Measurements from ENCODE around the gene IFFO2.

IFFO2 gene

GRCh38 chr1:18928985-18929384, 27.5 kb downstream of the IFFO2 start:
- Histone ChIP-seq H3K27ac (ENCODE audit: low read depth, low read length) (no peak overlapping the region), H3K4me3 (ENCODE audit: low read depth in 1 of 2, low read length in 2 of 2) (no peak overlapping the region), H3K36me3 (ENCODE audit: control insufficient read depth in 1 of 2, insufficient read depth in 2 of 2, low read length in 2 of 2) (no peaks in the 10 kb centered on the region), H3K9me3 (ENCODE audit: control insufficient read depth in 1 of 2, low read length in 2 of 2) (no peaks in the 10 kb centered on the region), H3K4me1 (ENCODE audit: control insufficient read depth in 1 of 2, insufficient read depth in 2 of 2, low read length in 2 of 2) (peaks cover 20 to 43% of the 10 kb centered on the region in 2 donors), H3K9ac (ENCODE audit: low read depth in 1 of 2, low read length in 2 of 2) (no peak overlapping the region), H3K27me3 (ENCODE audit: control insufficient read depth in 1 of 2, insufficient read depth in 2 of 2, low read length in 2 of 2) (no peaks in the 10 kb centered on the region)

DNA sequence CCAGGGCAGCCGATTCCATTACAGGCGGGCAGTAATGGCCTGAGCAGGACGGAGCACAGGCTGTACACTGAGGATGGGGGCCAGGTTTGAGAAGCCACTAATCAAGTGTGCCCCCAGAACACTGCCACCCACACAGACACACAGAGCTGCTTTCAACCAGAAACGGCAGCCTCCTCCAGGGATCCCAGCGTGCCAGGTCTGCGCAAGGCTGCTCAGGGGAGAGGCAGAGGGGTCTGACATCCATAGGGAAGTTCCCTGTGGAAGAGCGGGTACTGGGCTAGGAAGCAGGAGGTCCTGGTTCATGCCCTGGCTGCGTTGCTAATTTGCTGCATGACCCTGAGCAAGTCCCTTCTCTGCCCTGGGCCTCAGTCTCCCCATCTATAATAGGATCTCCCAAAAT, 28.1 kb downstream of the IFFO2 start:
- Histone ChIP-seq H3K9me3 (ENCODE audit: control insufficient read depth in 1 of 2, low read length in 2 of 2) (no peaks in the 10 kb centered on the region), H3K27me3 (ENCODE audit: control insufficient read depth in 1 of 2, insufficient read depth in 2 of 2, low read length in 2 of 2) (no peaks in the 10 kb centered on the region), H3K9ac (ENCODE audit: low read depth in 1 of 2, low read length in 2 of 2) (no peak overlapping the region), H3K4me3 (ENCODE audit: low read depth in 1 of 2, low read length in 2 of 2) (no peak overlapping the region), H3K4me1 (ENCODE audit: control insufficient read depth in 1 of 2, insufficient read depth in 2 of 2, low read length in 2 of 2) (peaks cover 20 to 49% of the 10 kb centered on the region in 2 donors), H3K27ac (ENCODE audit: low read depth, low read length) (no peak overlapping the region), H3K36me3 (ENCODE audit: control insufficient read depth in 1 of 2, insufficient read depth in 2 of 2, low read length in 2 of 2) (no peaks in the 10 kb centered on the region)

DNA sequence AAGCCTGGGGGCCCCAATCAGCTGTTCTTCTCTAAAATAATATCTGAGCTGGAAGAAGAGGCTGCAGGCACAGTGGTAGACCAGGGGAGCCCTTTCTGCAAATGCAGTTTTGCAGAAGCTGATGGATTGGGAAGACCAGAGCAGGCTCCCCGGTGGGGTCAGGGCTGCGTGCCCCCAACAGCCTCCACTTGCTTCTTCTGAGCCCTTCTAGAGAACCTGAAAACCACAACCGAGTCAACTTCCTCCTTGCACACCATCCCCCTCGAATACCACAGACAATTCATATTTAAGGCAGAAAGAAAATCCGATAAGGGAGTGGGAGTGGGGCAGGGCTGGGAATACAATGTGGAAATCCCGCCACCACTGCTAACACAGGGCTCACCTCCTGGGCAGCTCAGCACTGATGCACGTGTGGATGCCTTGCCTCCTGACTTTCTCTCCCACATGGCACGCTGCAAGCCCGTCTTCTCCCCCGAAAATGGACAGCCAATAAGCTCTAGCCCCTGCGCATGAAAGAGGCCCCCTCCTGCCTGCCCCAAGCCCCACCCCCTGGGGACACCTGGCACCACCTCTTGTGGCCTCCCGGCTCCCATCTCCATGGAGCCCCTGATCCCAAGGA, 28.7 kb downstream of the IFFO2 start:
- Histone ChIP-seq H3K9ac (ENCODE audit: low read depth in 1 of 2, low read length in 2 of 2) (no peak overlapping the region), H3K27ac (ENCODE audit: low read depth, low read length) (no peak overlapping the region), H3K9me3 (ENCODE audit: control insufficient read depth in 1 of 2, low read length in 2 of 2) (no peaks in the 10 kb centered on the region), H3K27me3 (ENCODE audit: control insufficient read depth in 1 of 2, insufficient read depth in 2 of 2, low read length in 2 of 2) (no peaks in the 10 kb centered on the region), H3K36me3 (ENCODE audit: control insufficient read depth in 1 of 2, insufficient read depth in 2 of 2, low read length in 2 of 2) (no peaks in the 10 kb centered on the region), H3K4me3 (ENCODE audit: low read depth in 1 of 2, low read length in 2 of 2) (peak overlapping the region; percentile 7 to 38), H3K4me1 (ENCODE audit: control insufficient read depth in 1 of 2, insufficient read depth in 2 of 2, low read length in 2 of 2) (peaks cover 22 to 50% of the 10 kb centered on the region in 2 donors)

- Histone ChIP-seq H3K9ac (ENCODE audit: low read depth in 1 of 2, low read length in 2 of 2) (peak overlapping the region; percentile 29 to 57), H3K4me1 (ENCODE audit: control insufficient read depth in 1 of 2, insufficient read depth in 2 of 2, low read length in 2 of 2) (peaks cover 24 to 53% of the 10 kb centered on the region in 2 donors), H3K27me3 (ENCODE audit: control insufficient read depth in 1 of 2, insufficient read depth in 2 of 2, low read length in 2 of 2) (no peaks in the 10 kb centered on the region), H3K4me3 (ENCODE audit: low read depth in 1 of 2, low read length in 2 of 2) (peak overlapping the region; percentile 38), H3K9me3 (ENCODE audit: control insufficient read depth in 1 of 2, low read length in 2 of 2) (no peaks in the 10 kb centered on the region), H3K27ac (ENCODE audit: low read depth, low read length) (peak overlapping the region; percentile 58), H3K36me3 (ENCODE audit: control insufficient read depth in 1 of 2, insufficient read depth in 2 of 2, low read length in 2 of 2) (no peaks in the 10 kb centered on the region)
Observed at GRCh38 chr1:18927082-18927653, 29.3 kb downstream of the IFFO2 start.

DNA sequence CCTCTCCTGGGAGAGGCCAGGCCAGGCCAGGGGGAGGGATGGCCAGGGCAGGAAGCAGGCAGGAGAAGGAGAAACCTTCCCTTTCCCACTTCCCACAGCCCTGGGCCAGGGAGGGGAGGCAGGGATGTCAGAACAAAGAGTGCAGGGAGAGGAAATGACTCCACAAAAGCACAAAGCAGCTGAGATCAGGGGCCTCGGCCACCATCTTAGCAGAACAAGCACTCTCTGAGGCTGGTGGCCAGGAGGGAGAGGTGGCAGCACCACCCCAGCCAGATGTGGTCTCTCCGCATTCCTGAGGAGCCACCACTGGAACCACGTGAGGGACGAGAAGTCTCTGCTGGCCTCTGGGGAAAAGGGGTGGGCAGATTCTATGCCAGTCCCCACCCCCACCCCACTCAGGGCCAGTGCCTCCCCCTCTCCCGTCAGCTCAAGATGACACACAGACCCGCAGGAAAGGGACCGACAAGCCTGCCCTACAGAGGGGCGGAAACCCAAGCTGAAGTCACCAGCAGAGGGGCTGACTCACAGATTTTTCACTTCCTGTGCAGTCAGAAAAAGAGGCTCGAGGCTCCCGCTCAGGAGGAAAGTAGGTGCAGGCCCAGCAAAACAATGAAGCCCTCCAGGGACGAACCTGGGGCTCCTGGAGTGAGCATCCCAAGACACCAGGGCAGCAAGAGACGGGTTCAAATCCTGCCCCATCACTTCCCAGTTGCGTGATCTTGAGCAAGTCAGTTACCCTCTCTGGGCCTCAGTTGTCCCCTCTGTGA, 30.0 kb downstream of the IFFO2 start:
- Histone ChIP-seq H3K27me3 (ENCODE audit: control insufficient read depth in 1 of 2, insufficient read depth in 2 of 2, low read length in 2 of 2) (no peaks in the 10 kb centered on the region), H3K36me3 (ENCODE audit: control insufficient read depth in 1 of 2, insufficient read depth in 2 of 2, low read length in 2 of 2) (no peaks in the 10 kb centered on the region), H3K9me3 (ENCODE audit: control insufficient read depth in 1 of 2, low read length in 2 of 2) (no peaks in the 10 kb centered on the region), H3K4me3 (ENCODE audit: low read depth in 1 of 2, low read length in 2 of 2) (peak overlapping the region; percentile 38), H3K9ac (ENCODE audit: low read depth in 1 of 2, low read length in 2 of 2) (peak overlapping the region; percentile 29 to 57), H3K27ac (ENCODE audit: low read depth, low read length) (peak overlapping the region; percentile 74), H3K4me1 (ENCODE audit: control insufficient read depth in 1 of 2, insufficient read depth in 2 of 2, low read length in 2 of 2) (peaks cover 24 to 53% of the 10 kb centered on the region in 2 donors)

GRCh38 chr1:18925279-18925678, 31.2 kb downstream of the IFFO2 start:
- Histone ChIP-seq H3K27me3 (ENCODE audit: control insufficient read depth in 1 of 2, insufficient read depth in 2 of 2, low read length in 2 of 2) (no peaks in the 10 kb centered on the region), H3K9ac (ENCODE audit: low read depth in 1 of 2, low read length in 2 of 2) (no peak overlapping the region), H3K36me3 (ENCODE audit: control insufficient read depth in 1 of 2, insufficient read depth in 2 of 2, low read length in 2 of 2) (no peaks in the 10 kb centered on the region), H3K4me1 (ENCODE audit: control insufficient read depth in 1 of 2, insufficient read depth in 2 of 2, low read length in 2 of 2) (peaks cover 24 to 53% of the 10 kb centered on the region in 2 donors), H3K4me3 (ENCODE audit: low read depth in 1 of 2, low read length in 2 of 2) (no peak overlapping the region), H3K9me3 (ENCODE audit: control insufficient read depth in 1 of 2, low read length in 2 of 2) (no peaks in the 10 kb centered on the region), H3K27ac (ENCODE audit: low read depth, low read length) (no peak overlapping the region)

- Histone ChIP-seq H3K9ac (ENCODE audit: low read depth in 1 of 2, low read length in 2 of 2) (no peak overlapping the region), H3K27me3 (ENCODE audit: control insufficient read depth in 1 of 2, insufficient read depth in 2 of 2, low read length in 2 of 2) (no peaks in the 10 kb centered on the region), H3K27ac (ENCODE audit: low read depth, low read length) (no peak overlapping the region), H3K36me3 (ENCODE audit: control insufficient read depth in 1 of 2, insufficient read depth in 2 of 2, low read length in 2 of 2) (no peaks in the 10 kb centered on the region), H3K4me3 (ENCODE audit: low read depth in 1 of 2, low read length in 2 of 2) (no peak overlapping the region), H3K9me3 (ENCODE audit: control insufficient read depth in 1 of 2, low read length in 2 of 2) (no peaks in the 10 kb centered on the region), H3K4me1 (ENCODE audit: control insufficient read depth in 1 of 2, insufficient read depth in 2 of 2, low read length in 2 of 2) (peaks cover 18 to 51% of the 10 kb centered on the region in 2 donors)
Observed at GRCh38 chr1:18924221-18924691, 32.2 kb downstream of the IFFO2 start.

DNA sequence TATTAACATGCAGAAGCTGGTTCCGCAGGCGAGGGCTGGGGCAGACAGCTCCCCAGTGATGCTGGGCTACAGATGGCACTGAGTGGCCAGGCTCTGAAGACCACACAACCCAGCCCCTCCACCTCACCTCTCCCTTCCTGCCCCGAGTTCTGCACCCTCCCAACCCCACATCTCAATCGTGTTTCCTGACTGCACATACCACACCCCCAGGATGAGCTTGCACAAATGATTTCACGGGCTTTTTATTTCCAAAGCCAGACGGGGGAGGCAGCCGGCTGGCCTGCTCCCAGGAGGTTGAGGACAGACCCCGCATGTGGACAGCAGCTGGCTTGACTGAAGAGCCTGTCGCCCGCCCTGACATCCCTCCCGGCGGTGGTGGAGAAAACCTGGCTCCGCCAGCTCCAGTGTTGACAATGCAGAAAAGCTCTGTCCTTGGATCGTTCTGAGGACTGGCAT, 32.7 kb downstream of the IFFO2 start:
- no peaks in the 10 kb centered on the region for H3K27me3 ChIP-seq (ENCODE audit: control insufficient read depth in 1 of 2, insufficient read depth in 2 of 2, low read length in 2 of 2)
- H3K9ac ChIP-seq (ENCODE audit: low read depth in 1 of 2, low read length in 2 of 2) = no peak overlapping the region
- no peaks in the 10 kb centered on the region for H3K9me3 ChIP-seq (ENCODE audit: control insufficient read depth in 1 of 2, low read length in 2 of 2)
- no peak overlapping the region for H3K4me3 ChIP-seq (ENCODE audit: low read depth in 1 of 2, low read length in 2 of 2)
- H3K36me3 ChIP-seq (ENCODE audit: control insufficient read depth in 1 of 2, insufficient read depth in 2 of 2, low read length in 2 of 2) = no peaks in the 10 kb centered on the region
- H3K27ac ChIP-seq (ENCODE audit: low read depth, low read length) = no peak overlapping the region
- peaks cover 17 to 47% of the 10 kb centered on the region in 2 donors for H3K4me1 ChIP-seq (ENCODE audit: control insufficient read depth in 1 of 2, insufficient read depth in 2 of 2, low read length in 2 of 2)

DNA sequence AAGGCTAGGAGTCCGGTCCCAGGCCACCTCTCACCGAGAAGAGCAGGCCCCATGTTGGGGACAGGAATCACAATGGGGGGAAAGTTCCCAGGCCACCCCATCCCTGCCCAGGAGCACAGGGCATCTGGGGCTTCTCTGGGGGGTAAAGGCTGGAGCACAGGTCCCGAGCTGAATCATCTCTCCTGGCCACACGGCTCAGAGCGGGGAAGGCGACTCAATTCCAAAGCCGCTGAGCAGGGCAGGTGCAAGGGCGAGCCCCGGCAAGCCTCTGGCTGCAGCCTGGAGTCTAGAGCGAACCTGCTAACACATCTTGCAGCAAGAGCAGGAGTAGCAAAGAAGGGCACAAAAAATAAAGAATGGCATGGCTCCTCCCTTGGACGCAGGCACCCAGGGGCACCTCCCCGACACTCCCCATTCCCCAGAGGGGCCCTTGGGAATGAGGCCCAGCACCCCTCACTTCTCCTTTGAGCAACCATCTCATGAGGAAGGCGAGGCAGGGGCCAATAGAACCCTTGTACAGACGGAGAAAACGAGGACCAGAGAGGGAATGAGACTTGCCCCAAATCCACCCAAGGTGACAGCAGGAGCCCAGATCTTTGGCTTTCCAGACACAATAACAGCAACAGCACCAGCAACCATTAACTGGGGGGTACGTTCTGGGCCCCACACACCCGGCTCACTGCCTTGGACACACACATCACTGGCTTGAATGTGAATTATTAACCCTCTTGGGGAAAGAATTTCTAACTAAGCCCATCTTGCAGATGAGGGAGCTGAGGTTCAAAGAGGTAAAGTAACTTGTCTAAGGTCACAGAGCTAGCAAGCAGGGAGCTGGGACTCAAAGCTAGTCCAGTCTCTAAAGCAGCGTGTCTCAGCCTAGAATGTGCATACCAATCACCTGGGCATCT, 33.4 kb downstream of the IFFO2 start:
- H3K9me3 ChIP-seq (ENCODE audit: control insufficient read depth in 1 of 2, low read length in 2 of 2) = no peaks in the 10 kb centered on the region
- H3K4me1 ChIP-seq (ENCODE audit: control insufficient read depth in 1 of 2, insufficient read depth in 2 of 2, low read length in 2 of 2) = peaks cover 14 to 40% of the 10 kb centered on the region in 2 donors
- H3K27ac ChIP-seq (ENCODE audit: low read depth, low read length) = peak overlapping the region; percentile 58
- no peak overlapping the region for H3K9ac ChIP-seq (ENCODE audit: low read depth in 1 of 2, low read length in 2 of 2)
- H3K4me3 ChIP-seq (ENCODE audit: low read depth in 1 of 2, low read length in 2 of 2) = no peak overlapping the region
- H3K27me3 ChIP-seq (ENCODE audit: control insufficient read depth in 1 of 2, insufficient read depth in 2 of 2, low read length in 2 of 2) = no peaks in the 10 kb centered on the region
- H3K36me3 ChIP-seq (ENCODE audit: control insufficient read depth in 1 of 2, insufficient read depth in 2 of 2, low read length in 2 of 2) = no peaks in the 10 kb centered on the region

Data from duodenal mucosa (tissue), 2 donors.